Panc1 (cell line): ENCODE measurements around the gene SOCS1. TPM values are rescaled to one million over a fixed set of nuclear protein-coding genes. Genes with fewer than 3 reads are reported as not detected.

ENCODE experiments used
- ATAC-seq: fragments of 200-7000 bp; cut with Tn5 transposase; 2 replicates; pipeline ENCODE4 v1.9.1; 2020; ENCODE audit warnings: mild to moderate bottlenecking, moderate library complexity
- BruUV-seq: library from RNA; stranded (reverse); fragments of 400-500 nt; replicated peaks from 2 replicates; lab custom pipeline; 2021; lab: Mats Ljungman, UMichigan
- CTCF ChIA-PET: fragments of 300-600 bp; sonication (Branson Sonifier 250); formaldehyde crosslinking; loops from one replicate; lab custom pipeline; 2022; ENCODE audit warnings: antibody characterized with exemption; lab: Charles Lee
- POLR2A ChIA-PET: fragments of 300-600 bp; sonication (Branson Sonifier 250); formaldehyde crosslinking; loops from one replicate; lab custom pipeline; 2022; ENCODE audit warnings: antibody characterized with exemption; lab: Charles Lee
- DNase-seq: peaks from one replicate; pipeline ENCODE4 v3.0.0-alpha.2; 2010; ENCODE audit warnings: low read depth, low spot score
- H3K27ac ChIP-seq: 2 replicates; pipeline ENCODE4 v1.5.1; 2011; ENCODE audit warnings: mild to moderate bottlenecking, low read length, inconsistent platforms
- H3K27me3 ChIP-seq: fragments of 200-500 bp; sonication (Bioruptor generic); 2 replicates; pipeline ENCODE4 v1.6.0; 2014; ENCODE audit warnings: low read length, inconsistent platforms; ENCODE audit not compliant: control insufficient read depth, insufficient read depth
- H3K36me3 ChIP-seq: fragments of 200-500 bp; sonication (Bioruptor generic); 2 replicates; pipeline ENCODE4 v1.5.1; 2014; ENCODE audit warnings: inconsistent platforms, mild to moderate bottlenecking, low read length, moderate library complexity; ENCODE audit not compliant: control insufficient read depth, insufficient read depth
- H3K4me1 ChIP-seq: 2 replicates; pipeline ENCODE4 v1.5.1; 2011; ENCODE audit warnings: inconsistent platforms, mild to moderate bottlenecking, low read length, moderate library complexity; ENCODE audit not compliant: control insufficient read depth, insufficient read depth
- H3K4me3 ChIP-seq, 2 experiments: 2 replicates each; pipeline ENCODE4 v1.5.1; 2011 to 2012; ENCODE audit warnings: low read depth in 2 of 2, low read length in 2 of 2, mild to moderate bottlenecking in 2 of 2, inconsistent platforms in 1 of 2, moderate library complexity in 1 of 2
- H3K9me3 ChIP-seq: fragments of 200-500 bp; sonication (Bioruptor generic); 2 replicates; pipeline ENCODE4 v1.5.1; 2014; ENCODE audit warnings: low read depth, mild to moderate bottlenecking, inconsistent platforms, low read length, moderate library complexity; ENCODE audit not compliant: control insufficient read depth, insufficient read depth
- POLR2AphosphoS5 ChIP-seq: IDR thresholded peaks from 2 replicates; pipeline ENCODE4 v1.6.1; 2012; ENCODE audit warnings: mild to moderate bottlenecking, low read depth, low read length, moderate library complexity
- SIN3A ChIP-seq: IDR thresholded peaks from 2 replicates; pipeline ENCODE4 v1.6.1; 2012; ENCODE audit warnings: low read depth, mild to moderate bottlenecking, low read length, moderate library complexity, borderline replicate concordance; ENCODE audit not compliant: insufficient read depth
- TCF7L2 ChIP-seq: IDR thresholded peaks from 2 replicates; pipeline ENCODE4 v1.6.1; 2011; ENCODE audit warnings: mild to moderate bottlenecking, low read depth, low read length, inconsistent platforms
- in situ Hi-C: cut with HindIII; loops from 2 replicates; pipeline ENCODE4 v1.10.0; 2016; ENCODE audit warnings: low sequenced_read_pairs, low pct_unique_long_range_greater_than_20kb
- intact Hi-C: fragments of 100-400 bp; cut with micrococcal nuclease; formaldehyde crosslinking; loops from one replicate; pipeline ENCODE4 v1.10.0; 2022; ENCODE audit not compliant: unreplicated experiment
- total RNA-seq: library from RNA; stranded (reverse); gene quantifications from one replicate; pipeline ENCODE4 v1.2.1, GENCODE V29; 2021; ENCODE audit not compliant: unreplicated experiment
- TF ChIP-seq, protein P1 (sequence below): fragments of 450-650 bp; IDR thresholded peaks from 2 replicates; pipeline ENCODE4 v1.5.1; 2017; ENCODE audit warnings: mild to moderate bottlenecking
- TF ChIP-seq, protein P2 (sequence below), 2 experiments: IDR thresholded peaks; 2 replicates each; pipeline ENCODE4 v1.6.1; 2011 to 2012; ENCODE audit warnings: low read depth in 2 of 2, control low read depth in 1 of 2, low read length in 1 of 2, mild to moderate bottlenecking in 1 of 2, moderate library complexity in 1 of 2; ENCODE audit not compliant: insufficient read depth in 1 of 2

SOCS1 gene
- total RNA-seq, 1 experiment from 2014 or later = 4.8 TPM

DNA sequence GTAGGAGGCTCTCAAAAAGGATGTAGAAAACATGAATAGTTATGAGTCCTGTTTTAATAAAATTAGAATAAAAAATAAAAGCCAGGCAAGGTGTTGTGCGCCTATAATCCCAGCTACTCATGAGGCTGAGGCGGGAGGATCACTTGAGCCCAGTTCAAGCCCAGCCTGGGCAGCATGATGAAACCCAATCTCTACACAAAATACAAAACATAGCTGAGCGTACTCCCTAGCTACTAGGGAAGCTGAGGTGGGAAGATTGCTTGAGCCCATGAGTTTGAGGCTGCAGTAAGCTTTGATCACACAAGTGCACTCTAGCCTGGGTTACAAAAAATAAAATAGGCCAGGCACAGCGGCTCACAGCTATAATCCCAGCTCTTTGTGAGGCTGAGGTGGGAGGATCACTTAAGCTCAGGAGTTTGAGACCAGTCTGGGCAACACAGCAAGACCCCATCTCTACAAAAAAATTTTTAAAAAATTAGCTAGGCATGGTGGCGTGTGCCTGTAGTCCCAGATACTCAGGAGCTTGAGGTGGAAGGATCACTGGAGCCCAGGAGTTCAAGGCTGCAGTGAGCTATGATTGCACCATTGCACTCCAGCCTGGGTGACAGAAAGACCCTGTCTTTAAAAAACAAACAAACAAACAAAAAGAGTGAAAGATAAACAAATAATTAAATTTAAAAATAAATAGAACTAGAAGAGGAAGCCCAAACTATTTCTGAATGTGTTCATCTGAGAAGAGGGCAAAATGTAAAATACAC is 42.3 kb upstream of the SOCS1 start:
- no peak for DNase-seq
- intact Hi-C loops = no loop called here
- ATAC-seq = peak; percentile 39; the same call in 1 of the 2 replicates
- Histone ChIP-seq H3K4me3 (no peak overlapping the region; a peak in 1 of 4 replicates), H3K36me3 (no peaks in the 10 kb centered on the region), H3K9me3 (no peaks in the 10 kb centered on the region), H3K4me1 (peaks cover 15% of the 10 kb centered on the region), H3K27me3 (no peaks in the 10 kb centered on the region), H3K27ac (no peak overlapping the region; the same call in 1 of the 2 replicates)
- BruUV-seq = no TSS peak
- ChIA-PET POLR2A (no interaction called here), CTCF (interaction anchor here (0.6 to 1.3 kb wide), 5 partner anchors 25 to 1100 kb away, joined by 3 to 7 read pairs (median 3); partner anchors contain the start of gene PRM3)
- in situ Hi-C loops = no loop called here
- TF ChIP-seq TCF7L2 (no peak), POLR2AphosphoS5 (no peak), SIN3A (no peak)
- TF ChIP-seq, protein P1, sequence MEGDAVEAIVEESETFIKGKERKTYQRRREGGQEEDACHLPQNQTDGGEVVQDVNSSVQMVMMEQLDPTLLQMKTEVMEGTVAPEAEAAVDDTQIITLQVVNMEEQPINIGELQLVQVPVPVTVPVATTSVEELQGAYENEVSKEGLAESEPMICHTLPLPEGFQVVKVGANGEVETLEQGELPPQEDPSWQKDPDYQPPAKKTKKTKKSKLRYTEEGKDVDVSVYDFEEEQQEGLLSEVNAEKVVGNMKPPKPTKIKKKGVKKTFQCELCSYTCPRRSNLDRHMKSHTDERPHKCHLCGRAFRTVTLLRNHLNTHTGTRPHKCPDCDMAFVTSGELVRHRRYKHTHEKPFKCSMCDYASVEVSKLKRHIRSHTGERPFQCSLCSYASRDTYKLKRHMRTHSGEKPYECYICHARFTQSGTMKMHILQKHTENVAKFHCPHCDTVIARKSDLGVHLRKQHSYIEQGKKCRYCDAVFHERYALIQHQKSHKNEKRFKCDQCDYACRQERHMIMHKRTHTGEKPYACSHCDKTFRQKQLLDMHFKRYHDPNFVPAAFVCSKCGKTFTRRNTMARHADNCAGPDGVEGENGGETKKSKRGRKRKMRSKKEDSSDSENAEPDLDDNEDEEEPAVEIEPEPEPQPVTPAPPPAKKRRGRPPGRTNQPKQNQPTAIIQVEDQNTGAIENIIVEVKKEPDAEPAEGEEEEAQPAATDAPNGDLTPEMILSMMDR = no peak
- TF ChIP-seq, protein P2, sequence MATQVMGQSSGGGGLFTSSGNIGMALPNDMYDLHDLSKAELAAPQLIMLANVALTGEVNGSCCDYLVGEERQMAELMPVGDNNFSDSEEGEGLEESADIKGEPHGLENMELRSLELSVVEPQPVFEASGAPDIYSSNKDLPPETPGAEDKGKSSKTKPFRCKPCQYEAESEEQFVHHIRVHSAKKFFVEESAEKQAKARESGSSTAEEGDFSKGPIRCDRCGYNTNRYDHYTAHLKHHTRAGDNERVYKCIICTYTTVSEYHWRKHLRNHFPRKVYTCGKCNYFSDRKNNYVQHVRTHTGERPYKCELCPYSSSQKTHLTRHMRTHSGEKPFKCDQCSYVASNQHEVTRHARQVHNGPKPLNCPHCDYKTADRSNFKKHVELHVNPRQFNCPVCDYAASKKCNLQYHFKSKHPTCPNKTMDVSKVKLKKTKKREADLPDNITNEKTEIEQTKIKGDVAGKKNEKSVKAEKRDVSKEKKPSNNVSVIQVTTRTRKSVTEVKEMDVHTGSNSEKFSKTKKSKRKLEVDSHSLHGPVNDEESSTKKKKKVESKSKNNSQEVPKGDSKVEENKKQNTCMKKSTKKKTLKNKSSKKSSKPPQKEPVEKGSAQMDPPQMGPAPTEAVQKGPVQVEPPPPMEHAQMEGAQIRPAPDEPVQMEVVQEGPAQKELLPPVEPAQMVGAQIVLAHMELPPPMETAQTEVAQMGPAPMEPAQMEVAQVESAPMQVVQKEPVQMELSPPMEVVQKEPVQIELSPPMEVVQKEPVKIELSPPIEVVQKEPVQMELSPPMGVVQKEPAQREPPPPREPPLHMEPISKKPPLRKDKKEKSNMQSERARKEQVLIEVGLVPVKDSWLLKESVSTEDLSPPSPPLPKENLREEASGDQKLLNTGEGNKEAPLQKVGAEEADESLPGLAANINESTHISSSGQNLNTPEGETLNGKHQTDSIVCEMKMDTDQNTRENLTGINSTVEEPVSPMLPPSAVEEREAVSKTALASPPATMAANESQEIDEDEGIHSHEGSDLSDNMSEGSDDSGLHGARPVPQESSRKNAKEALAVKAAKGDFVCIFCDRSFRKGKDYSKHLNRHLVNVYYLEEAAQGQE (IDR thresholded peaks at IDR 0.05; ENCODE audit: insufficient read depth in 1 of 2, low read depth in 2 of 2, low read length in 1 of 2) = no peak

GRCh38 chr16:11297492-11298142 is 41.6 kb upstream of the SOCS1 start:
- CTCF ChIA-PET = interaction anchor here (0.6 to 1.3 kb wide), 4 partner anchors 24 to 334 kb away, joined by 3 to 8 read pairs (median 6); partner anchors contain the start of gene PRM3
- BruUV-seq = no TSS peak
- in situ Hi-C loops = no loop called here
- POLR2A ChIA-PET = no interaction called here
- Histone ChIP-seq H3K27ac (peak overlapping the region; percentile 26; the same call in 1 of the 2 replicates), H3K4me3 (peak overlapping the region in 1 of 2 experiments; percentile 44; a peak in 2 of 4 replicates), H3K36me3 (no peaks in the 10 kb centered on the region), H3K9me3 (no peaks in the 10 kb centered on the region), H3K4me1 (peaks cover 15% of the 10 kb centered on the region), H3K27me3 (no peaks in the 10 kb centered on the region)
- peak; percentile 88 for ATAC-seq
- TF ChIP-seq, protein P1 = no peak
- no peak for TF ChIP-seq TCF7L2
- DNase-seq = no peak
- intact Hi-C loops = no loop called here
